PFSK-1 (cell line): ENCODE measurements around the gene RBP5.

Source experiments
- FOXP2 ChIP-seq: optimal IDR thresholded peaks from 2 replicates; pipeline ENCODE3; 2011; ENCODE audit warnings: borderline replicate concordance, control low read depth, inconsistent platforms; ENCODE audit not compliant: insufficient read depth; ENCODE audit errors: extremely low read length, extremely low read depth
- POLR2AphosphoS5 ChIP-seq: IDR thresholded peaks from 2 replicates; pipeline ENCODE4 v1.6.1; 2012; ENCODE audit warnings: low read depth, mild to moderate bottlenecking, control low read depth, low read length, moderate library complexity
- SIN3A ChIP-seq: IDR thresholded peaks from 2 replicates; pipeline ENCODE4 v1.6.1; 2012; ENCODE audit warnings: mild to moderate bottlenecking, low read length, moderate library complexity, borderline replicate concordance; ENCODE audit not compliant: insufficient read depth
- TAF1 ChIP-seq: IDR thresholded peaks from 2 replicates; pipeline ENCODE4 v1.6.1; 2012; ENCODE audit warnings: low read length, control low read depth, borderline replicate concordance; ENCODE audit not compliant: insufficient read depth
- TF ChIP-seq, protein P1 (sequence below), 2 experiments: IDR thresholded peaks; 2 replicates each; pipeline versions ENCODE4 v1.6.1 to v1.8.0; 2011 to 2012; ENCODE audit warnings: low read depth in 2 of 2, low read length in 2 of 2, control low read depth in 1 of 2, inconsistent platforms in 1 of 2, mild to moderate bottlenecking in 1 of 2, moderate library complexity in 1 of 2; ENCODE audit not compliant: insufficient read depth in 1 of 2

RBP5 gene

DNA sequence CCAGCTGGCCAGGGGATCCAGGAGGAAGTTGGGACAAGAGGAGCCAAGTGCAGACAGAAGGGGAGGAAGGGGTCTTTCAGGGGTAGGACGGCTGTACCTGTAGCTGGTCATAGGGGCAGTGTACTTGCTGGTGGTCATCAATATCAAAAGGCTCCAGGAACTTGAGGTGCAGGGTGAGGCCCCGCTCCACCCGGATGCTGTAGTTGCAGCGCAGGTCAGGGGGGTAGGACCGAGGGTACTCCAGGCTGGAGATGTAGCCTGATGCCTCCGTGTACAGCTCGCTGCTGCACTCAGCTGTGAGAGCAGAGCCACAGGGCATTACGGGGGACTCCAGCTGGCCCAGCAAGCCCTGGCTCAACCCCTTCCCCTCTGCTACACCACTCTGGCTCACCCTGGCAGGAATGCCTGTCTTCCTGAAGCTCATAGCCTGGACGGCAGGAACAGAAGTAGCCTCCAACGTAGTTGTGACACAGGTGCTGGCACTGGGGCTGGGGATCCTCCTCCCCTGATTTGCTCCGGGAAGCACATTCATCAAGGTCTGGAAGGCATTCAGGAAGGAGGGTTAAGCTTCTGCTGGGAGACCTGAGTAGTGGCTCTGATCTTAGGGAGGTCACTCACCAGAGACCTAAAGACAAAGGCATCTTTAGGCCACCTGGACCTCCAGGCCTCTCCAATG is 39.4 kb downstream of the RBP5 start:
- no peak for TF ChIP-seq SIN3A
- TF ChIP-seq, protein P1, sequence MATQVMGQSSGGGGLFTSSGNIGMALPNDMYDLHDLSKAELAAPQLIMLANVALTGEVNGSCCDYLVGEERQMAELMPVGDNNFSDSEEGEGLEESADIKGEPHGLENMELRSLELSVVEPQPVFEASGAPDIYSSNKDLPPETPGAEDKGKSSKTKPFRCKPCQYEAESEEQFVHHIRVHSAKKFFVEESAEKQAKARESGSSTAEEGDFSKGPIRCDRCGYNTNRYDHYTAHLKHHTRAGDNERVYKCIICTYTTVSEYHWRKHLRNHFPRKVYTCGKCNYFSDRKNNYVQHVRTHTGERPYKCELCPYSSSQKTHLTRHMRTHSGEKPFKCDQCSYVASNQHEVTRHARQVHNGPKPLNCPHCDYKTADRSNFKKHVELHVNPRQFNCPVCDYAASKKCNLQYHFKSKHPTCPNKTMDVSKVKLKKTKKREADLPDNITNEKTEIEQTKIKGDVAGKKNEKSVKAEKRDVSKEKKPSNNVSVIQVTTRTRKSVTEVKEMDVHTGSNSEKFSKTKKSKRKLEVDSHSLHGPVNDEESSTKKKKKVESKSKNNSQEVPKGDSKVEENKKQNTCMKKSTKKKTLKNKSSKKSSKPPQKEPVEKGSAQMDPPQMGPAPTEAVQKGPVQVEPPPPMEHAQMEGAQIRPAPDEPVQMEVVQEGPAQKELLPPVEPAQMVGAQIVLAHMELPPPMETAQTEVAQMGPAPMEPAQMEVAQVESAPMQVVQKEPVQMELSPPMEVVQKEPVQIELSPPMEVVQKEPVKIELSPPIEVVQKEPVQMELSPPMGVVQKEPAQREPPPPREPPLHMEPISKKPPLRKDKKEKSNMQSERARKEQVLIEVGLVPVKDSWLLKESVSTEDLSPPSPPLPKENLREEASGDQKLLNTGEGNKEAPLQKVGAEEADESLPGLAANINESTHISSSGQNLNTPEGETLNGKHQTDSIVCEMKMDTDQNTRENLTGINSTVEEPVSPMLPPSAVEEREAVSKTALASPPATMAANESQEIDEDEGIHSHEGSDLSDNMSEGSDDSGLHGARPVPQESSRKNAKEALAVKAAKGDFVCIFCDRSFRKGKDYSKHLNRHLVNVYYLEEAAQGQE (IDR thresholded peaks at IDR 0.05; ENCODE audit: insufficient read depth in 1 of 2, low read depth in 2 of 2, low read length in 2 of 2) = no peak
- no peak for TF ChIP-seq POLR2AphosphoS5
- TF ChIP-seq FOXP2 = no peak
- no peak for TF ChIP-seq TAF1

DNA sequence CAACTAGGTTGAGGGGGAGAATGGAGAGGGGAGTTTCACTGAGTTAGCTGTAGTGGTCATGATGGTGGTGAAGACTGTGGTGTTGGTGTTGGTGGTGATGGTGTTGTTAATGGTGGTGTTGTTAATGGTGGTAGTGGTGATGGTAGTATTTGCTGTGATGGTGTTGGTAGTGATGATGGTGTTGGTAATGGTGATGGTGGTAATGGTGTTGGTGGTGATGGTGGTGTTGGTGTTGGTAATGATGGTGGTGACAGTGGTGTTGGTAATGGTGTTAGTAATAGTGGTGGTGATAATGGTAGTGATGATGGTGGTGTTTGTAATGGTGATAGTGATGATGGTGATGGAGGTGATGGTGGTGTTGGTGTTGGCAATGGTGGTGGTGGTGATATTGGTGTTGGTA is 45.6 kb downstream of the RBP5 start:
- TF ChIP-seq POLR2AphosphoS5 (no peak), FOXP2 (no peak), SIN3A (no peak), TAF1 (no peak)
- TF ChIP-seq, protein P1 (IDR thresholded peaks at IDR 0.05; ENCODE audit: insufficient read depth in 1 of 2, low read depth in 2 of 2, low read length in 2 of 2) = no peak

DNA sequence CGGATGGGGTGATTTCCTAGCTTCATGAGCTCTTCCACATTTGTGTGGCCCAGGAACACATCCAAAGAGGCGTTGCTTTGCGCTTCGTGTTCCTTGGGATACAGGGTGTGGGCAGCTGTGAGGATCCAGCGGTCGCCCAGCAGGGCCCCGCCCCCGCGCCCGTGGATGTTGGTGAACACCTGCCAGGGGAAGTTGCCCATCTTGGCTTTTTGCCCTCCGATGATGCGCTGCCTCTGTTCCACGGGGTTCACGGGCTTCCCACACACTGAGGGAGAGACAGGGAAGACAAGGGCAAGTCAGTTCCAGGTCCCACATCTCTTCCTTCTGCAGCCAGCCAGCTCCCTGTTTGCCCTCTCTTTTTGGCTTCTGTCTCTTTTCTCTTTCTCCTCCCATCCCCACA is 47.7 kb downstream of the RBP5 start:
- TF ChIP-seq TAF1 (no peak), POLR2AphosphoS5 (no peak), FOXP2 (no peak), SIN3A (no peak)
- TF ChIP-seq, protein P1 (IDR thresholded peaks at IDR 0.05; ENCODE audit: insufficient read depth in 1 of 2, low read depth in 2 of 2, low read length in 2 of 2) = no peak

DNA sequence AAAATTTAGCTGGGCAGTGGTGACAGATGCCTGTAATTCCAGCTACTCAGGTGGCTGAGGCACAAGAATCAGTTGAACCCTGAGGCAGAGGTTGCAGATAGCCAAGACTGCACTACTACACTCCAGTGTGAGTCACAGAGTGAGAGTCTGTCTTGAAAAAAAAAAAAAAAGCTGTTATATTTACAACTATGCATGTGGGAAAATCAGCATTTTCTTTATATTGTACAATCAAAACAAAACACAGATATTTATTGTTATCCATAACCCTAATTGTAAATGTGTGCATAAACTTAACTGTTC is 48.9 kb downstream of the RBP5 start:
- TF ChIP-seq TAF1 = no peak
- TF ChIP-seq SIN3A = no peak
- TF ChIP-seq POLR2AphosphoS5 = no peak
- TF ChIP-seq, protein P1 (IDR thresholded peaks at IDR 0.05; ENCODE audit: insufficient read depth in 1 of 2, low read depth in 2 of 2, low read length in 2 of 2) = no peak
- TF ChIP-seq FOXP2 = no peak
